ENCODE measurements around the gene GRPEL1. TPM values are rescaled to one million over a fixed set of nuclear protein-coding genes. Genes with fewer than 3 reads are reported as not detected.
A peak's percentile ranks its signal among the peaks of the same experiment; 100 is the strongest.

GRPEL1 gene
- total and polyA plus RNA-seq, 2 of the 13 experiments (the other 11 are each of a cell fraction or from before 2014, with no cell fraction given), result 32.3 to 141 TPM

DNA sequence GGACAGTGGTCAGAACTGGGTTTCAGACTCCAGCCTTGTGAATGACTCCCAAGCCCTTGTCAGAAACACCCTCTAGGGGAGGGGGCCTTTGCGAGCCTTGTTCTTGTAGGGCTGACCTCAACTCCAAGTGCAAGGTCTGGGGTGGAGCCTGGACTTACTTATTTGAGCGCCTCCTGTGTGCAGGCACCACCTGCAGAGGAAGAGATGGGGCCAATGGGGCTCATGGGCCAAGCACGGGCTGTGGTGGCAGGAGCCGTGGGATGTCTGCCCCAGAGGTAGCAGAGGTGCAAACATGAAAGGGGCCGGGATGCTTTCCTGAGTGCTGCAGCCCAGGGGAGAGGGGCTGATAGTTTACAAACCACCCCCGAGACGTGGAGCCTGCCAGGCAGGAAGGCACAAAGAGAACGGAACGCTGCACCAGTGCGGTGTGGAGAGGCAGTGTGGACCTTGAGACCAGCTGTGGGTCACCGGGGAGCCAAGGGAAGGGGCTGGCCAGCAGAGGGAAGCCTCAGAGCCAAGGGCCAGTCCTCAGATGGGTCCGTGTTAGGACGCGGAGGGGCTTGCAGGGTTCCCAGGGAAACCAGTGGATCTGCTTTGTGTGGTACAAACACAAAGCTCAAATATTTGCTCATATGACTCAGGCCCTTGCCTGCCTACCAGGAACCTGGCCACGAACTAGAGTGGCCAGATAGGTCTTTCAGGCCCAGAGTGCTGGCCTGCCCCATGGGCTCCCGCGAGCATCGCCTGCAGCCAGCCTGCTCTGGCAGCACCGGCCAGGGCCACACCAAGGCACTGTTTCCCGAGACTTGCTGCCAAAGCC, 33.4 kb downstream of the GRPEL1 start (continued):
- TF ChIP-seq ZNF790 (CRISPR knock-in tag; IDR thresholded peaks at IDR 0.05; ENCODE audit: borderline replicate concordance) (peak; percentile 94; the same call in 1 of the 2 replicates), MXI1 (IDR thresholded peaks at IDR 0.05; ENCODE audit: borderline replicate concordance, low read depth, low read length) (peak; percentile 71; the same call in 1 of the 3 replicates), ATAD3A (CRISPR knock-in tag; IDR thresholded peaks at IDR 0.05) (no peak), TCF7 (IDR thresholded peaks at IDR 0.05; ENCODE audit: low read depth) (no peak), HDAC6 (IDR thresholded peaks at IDR 0.05; ENCODE audit: low read depth, low read length) (no peak), HNRNPK (IDR thresholded peaks at IDR 0.05; ENCODE audit: low read depth, low read length, poor library complexity, severe bottlenecking) (no peak), ASH2L (IDR thresholded peaks at IDR 0.05; ENCODE audit: insufficient read length, low read depth, low read length) (peak; percentile 49), RFX1 (IDR thresholded peaks at IDR 0.05) (peak; percentile 86), NFATC3 (CRISPR knock-in tag; IDR thresholded peaks at IDR 0.05) (no peak; the same call in 1 of the 2 replicates), ZBTB1 (CRISPR knock-in tag; IDR thresholded peaks at IDR 0.05; ENCODE audit: borderline replicate concordance) (no peak)
- TF ChIP-seq, protein P1, sequence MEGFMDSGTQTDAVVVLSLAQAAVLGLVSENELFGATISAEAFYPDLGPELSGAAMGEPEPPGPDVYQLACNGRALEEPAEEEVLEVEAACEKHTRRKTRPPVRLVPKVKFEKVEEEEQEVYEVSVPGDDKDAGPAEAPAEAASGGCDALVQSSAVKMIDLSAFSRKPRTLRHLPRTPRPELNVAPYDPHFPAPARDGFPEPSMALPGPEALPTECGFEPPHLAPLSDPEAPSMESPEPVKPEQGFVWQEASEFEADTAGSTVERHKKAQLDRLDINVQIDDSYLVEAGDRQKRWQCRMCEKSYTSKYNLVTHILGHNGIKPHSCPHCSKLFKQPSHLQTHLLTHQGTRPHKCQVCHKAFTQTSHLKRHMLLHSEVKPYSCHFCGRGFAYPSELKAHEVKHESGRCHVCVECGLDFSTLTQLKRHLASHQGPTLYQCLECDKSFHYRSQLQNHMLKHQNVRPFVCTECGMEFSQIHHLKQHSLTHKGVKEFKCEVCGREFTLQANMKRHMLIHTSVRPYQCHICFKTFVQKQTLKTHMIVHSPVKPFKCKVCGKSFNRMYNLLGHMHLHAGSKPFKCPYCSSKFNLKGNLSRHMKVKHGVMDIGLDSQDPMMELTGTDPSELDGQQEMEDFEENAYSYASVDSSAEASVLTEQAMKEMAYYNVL (CRISPR knock-in tag; IDR thresholded peaks at IDR 0.05; ENCODE audit: borderline replicate concordance), result peak; percentile 32; the same call in 1 of the 2 replicates
- TF ChIP-seq, protein P2, sequence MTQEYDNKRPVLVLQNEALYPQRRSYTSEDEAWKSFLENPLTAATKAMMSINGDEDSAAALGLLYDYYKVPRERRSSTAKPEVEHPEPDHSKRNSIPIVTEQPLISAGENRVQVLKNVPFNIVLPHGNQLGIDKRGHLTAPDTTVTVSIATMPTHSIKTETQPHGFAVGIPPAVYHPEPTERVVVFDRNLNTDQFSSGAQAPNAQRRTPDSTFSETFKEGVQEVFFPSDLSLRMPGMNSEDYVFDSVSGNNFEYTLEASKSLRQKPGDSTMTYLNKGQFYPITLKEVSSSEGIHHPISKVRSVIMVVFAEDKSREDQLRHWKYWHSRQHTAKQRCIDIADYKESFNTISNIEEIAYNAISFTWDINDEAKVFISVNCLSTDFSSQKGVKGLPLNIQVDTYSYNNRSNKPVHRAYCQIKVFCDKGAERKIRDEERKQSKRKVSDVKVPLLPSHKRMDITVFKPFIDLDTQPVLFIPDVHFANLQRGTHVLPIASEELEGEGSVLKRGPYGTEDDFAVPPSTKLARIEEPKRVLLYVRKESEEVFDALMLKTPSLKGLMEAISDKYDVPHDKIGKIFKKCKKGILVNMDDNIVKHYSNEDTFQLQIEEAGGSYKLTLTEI (CRISPR knock-in tag; conservative IDR thresholded peaks at IDR 0.05), result no peak
- TF ChIP-seq, protein P3, sequence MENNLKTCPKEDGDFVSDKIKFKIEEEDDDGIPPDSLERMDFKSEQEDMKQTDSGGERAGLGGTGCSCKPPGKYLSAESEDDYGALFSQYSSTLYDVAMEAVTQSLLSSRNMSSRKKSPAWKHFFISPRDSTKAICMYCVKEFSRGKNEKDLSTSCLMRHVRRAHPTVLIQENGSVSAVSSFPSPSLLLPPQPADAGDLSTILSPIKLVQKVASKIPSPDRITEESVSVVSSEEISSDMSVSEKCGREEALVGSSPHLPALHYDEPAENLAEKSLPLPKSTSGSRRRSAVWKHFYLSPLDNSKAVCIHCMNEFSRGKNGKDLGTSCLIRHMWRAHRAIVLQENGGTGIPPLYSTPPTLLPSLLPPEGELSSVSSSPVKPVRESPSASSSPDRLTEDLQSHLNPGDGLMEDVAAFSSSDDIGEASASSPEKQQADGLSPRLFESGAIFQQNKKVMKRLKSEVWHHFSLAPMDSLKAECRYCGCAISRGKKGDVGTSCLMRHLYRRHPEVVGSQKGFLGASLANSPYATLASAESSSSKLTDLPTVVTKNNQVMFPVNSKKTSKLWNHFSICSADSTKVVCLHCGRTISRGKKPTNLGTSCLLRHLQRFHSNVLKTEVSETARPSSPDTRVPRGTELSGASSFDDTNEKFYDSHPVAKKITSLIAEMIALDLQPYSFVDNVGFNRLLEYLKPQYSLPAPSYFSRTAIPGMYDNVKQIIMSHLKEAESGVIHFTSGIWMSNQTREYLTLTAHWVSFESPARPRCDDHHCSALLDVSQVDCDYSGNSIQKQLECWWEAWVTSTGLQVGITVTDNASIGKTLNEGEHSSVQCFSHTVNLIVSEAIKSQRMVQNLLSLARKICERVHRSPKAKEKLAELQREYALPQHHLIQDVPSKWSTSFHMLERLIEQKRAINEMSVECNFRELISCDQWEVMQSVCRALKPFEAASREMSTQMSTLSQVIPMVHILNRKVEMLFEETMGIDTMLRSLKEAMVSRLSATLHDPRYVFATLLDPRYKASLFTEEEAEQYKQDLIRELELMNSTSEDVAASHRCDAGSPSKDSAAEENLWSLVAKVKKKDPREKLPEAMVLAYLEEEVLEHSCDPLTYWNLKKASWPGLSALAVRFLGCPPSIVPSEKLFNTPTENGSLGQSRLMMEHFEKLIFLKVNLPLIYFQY (CRISPR knock-in tag; IDR thresholded peaks at IDR 0.05; ENCODE audit: borderline replicate concordance), result peak; percentile 63
- TF ChIP-seq, protein P4, sequence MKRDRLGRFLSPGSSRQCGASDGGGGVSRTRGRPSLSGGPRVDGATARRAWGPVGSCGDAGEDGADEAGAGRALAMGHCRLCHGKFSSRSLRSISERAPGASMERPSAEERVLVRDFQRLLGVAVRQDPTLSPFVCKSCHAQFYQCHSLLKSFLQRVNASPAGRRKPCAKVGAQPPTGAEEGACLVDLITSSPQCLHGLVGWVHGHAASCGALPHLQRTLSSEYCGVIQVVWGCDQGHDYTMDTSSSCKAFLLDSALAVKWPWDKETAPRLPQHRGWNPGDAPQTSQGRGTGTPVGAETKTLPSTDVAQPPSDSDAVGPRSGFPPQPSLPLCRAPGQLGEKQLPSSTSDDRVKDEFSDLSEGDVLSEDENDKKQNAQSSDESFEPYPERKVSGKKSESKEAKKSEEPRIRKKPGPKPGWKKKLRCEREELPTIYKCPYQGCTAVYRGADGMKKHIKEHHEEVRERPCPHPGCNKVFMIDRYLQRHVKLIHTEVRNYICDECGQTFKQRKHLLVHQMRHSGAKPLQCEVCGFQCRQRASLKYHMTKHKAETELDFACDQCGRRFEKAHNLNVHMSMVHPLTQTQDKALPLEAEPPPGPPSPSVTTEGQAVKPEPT (CRISPR knock-in tag; IDR thresholded peaks at IDR 0.05; ENCODE audit: low read depth), result no peak
- TF ChIP-seq, protein P5, sequence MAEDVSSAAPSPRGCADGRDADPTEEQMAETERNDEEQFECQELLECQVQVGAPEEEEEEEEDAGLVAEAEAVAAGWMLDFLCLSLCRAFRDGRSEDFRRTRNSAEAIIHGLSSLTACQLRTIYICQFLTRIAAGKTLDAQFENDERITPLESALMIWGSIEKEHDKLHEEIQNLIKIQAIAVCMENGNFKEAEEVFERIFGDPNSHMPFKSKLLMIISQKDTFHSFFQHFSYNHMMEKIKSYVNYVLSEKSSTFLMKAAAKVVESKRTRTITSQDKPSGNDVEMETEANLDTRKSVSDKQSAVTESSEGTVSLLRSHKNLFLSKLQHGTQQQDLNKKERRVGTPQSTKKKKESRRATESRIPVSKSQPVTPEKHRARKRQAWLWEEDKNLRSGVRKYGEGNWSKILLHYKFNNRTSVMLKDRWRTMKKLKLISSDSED (CRISPR knock-in tag; IDR thresholded peaks at IDR 0.05), result no peak
- TF ChIP-seq, protein P6, sequence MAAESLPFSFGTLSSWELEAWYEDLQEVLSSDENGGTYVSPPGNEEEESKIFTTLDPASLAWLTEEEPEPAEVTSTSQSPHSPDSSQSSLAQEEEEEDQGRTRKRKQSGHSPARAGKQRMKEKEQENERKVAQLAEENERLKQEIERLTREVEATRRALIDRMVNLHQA (CRISPR knock-in tag; IDR thresholded peaks at IDR 0.05), result no peak

Data from HepG2 (cell line).